ENCODE measurements around the gene SBF2. TPM values are rescaled to one million over a fixed set of nuclear protein-coding genes. Genes with fewer than 3 reads are reported as not detected.

The SBF2 gene
- total and polyA plus RNA-seq, 9 of the 15 experiments (the other 6 are each of a cell fraction or from before 2014, with no cell fraction given) = 0.80 to 9.5 (median 5.0) TPM

DNA sequence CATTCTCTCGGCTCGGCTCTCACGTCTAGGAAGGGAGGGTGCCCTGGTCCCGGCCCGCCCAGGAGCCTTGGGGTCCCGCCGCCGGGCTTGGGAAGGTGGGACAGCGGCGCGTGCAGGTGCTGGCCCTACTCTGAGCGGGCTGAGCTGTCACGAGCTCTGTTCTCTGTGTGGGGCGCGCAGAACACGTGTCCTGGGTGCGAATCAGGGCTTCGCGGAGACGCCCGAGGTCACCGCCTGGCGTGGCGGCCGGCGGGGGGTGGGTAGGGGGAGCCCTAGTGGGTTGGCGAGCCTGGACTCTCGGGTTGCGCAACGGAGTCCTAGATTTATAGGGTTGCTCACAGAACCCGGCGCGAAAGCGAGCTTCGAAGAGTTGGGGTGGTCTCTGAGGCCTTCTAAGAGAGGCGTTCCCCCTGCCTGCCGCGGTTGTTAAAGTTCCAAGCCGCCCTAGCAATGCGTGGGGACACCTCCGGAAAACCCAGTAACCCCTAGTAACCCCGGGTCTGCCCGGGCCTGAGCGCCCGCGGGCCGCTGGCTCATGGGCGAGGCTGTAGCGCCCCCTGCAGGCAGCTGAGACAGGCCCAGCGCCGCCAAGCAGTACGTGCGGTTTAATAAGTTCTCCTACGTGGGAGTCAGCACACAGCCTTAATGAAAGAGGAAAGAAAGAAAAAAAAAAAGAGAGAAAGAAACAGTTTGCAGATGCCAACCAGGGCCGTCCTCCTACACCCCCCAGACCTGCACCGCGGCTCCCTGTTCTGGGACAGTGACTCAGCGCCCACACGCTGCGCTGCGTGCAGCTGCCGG, 13.6 kb upstream of the SBF2 start (continued):
- TF ChIP-seq, protein P1, sequence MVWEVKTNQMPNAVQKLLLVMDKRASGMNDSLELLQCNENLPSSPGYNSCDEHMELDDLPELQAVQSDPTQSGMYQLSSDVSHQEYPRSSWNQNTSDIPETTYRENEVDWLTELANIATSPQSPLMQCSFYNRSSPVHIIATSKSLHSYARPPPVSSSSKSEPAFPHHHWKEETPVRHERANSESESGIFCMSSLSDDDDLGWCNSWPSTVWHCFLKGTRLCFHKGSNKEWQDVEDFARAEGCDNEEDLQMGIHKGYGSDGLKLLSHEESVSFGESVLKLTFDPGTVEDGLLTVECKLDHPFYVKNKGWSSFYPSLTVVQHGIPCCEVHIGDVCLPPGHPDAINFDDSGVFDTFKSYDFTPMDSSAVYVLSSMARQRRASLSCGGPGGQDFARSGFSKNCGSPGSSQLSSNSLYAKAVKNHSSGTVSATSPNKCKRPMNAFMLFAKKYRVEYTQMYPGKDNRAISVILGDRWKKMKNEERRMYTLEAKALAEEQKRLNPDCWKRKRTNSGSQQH (CRISPR knock-in tag; IDR thresholded peaks at IDR 0.05) = no peak
- TF ChIP-seq RUNX1 (IDR thresholded peaks at IDR 0.05; ENCODE audit: low read depth) (no peak; the same call in 1 of the 2 replicates), MXI1 (IDR thresholded peaks at IDR 0.05; ENCODE audit: low read depth, low read length) (no peak), THAP12 (CRISPR knock-in tag; IDR thresholded peaks at IDR 0.05) (no peak), ETV1 (tag; conservative IDR thresholded peaks at IDR 0.05; ENCODE audit: low read depth) (0 out of 2 replicates have a peak, but pooled peaks have one; percentile 17), GATAD2A (IDR thresholded peaks at IDR 0.05) (no peak), HDAC1 (IDR thresholded peaks at IDR 0.05) (peak in 1 of 2 experiments; percentile 47; a peak in 1 of 4 replicates), GTF2A2 (tag; IDR thresholded peaks at IDR 0.05) (no peak), ZNF551 (CRISPR knock-in tag; IDR thresholded peaks at IDR 0.05) (no peak), HLTF (IDR thresholded peaks at IDR 0.05) (peak; percentile 80), MTA2 (IDR thresholded peaks at IDR 0.05; ENCODE audit: low read depth) (0 out of 2 replicates have a peak, but pooled peaks have one; percentile 5), ZNF589 (CRISPR knock-in tag; IDR thresholded peaks at IDR 0.05; ENCODE audit: low read depth) (no peak), BCOR (IDR thresholded peaks at IDR 0.05) (peak; percentile 87), CHD1 (IDR thresholded peaks at IDR 0.05; ENCODE audit: low read length) (no peak), CTCF (IDR thresholded peaks at IDR 0.05 in 2 of 3, conservative IDR thresholded peaks at IDR 0.05 in 1 of 3; ENCODE audit: insufficient read depth in 2 of 3, low read depth in 1 of 3, low read length in 3 of 3) (peak; percentile 87 to 97 (median 88)), ZBTB7A (IDR thresholded peaks at IDR 0.05; ENCODE audit: borderline replicate concordance, control insufficient read depth, low read depth, low read length) (peak; percentile 21; the same call in 1 of the 2 replicates), COPS2 (conservative IDR thresholded peaks at IDR 0.05) (no peak), ZNF583 (CRISPR knock-in tag; IDR thresholded peaks at IDR 0.05) (no peak), ZNF165 (CRISPR knock-in tag; IDR thresholded peaks at IDR 0.05; ENCODE audit: borderline replicate concordance) (no peak), ZNF133 (CRISPR knock-in tag; IDR thresholded peaks at IDR 0.05) (no peak)
- TF ChIP-seq, protein P2, sequence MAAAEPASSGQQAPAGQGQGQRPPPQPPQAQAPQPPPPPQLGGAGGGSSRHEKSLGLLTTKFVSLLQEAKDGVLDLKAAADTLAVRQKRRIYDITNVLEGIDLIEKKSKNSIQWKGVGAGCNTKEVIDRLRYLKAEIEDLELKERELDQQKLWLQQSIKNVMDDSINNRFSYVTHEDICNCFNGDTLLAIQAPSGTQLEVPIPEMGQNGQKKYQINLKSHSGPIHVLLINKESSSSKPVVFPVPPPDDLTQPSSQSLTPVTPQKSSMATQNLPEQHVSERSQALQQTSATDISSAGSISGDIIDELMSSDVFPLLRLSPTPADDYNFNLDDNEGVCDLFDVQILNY (CRISPR knock-in tag; IDR thresholded peaks at IDR 0.05) = no peak
